WTC11 (cell line): ENCODE measurements around the gene ACP4. TPM values are rescaled to one million over a fixed set of nuclear protein-coding genes. Genes with fewer than 3 reads are reported as not detected.
A peak's percentile ranks its signal among the peaks of the same experiment; 100 is the strongest.

Experiments used
- ATAC-seq: fragments of 200-7000 bp; cut with Tn5 transposase; 2 replicates; pipeline ENCODE4 v1.10.0; 2021; ENCODE audit warnings: mild to moderate bottlenecking, moderate library complexity
- CTCF ChIA-PET: fragments of 300-600 bp; sonication (Branson Sonifier 250); formaldehyde crosslinking; loops from one replicate; lab custom pipeline; 2021; ENCODE audit warnings: antibody characterized with exemption; lab: Charles Lee
- POLR2A ChIA-PET: fragments of 350-600 bp; sonication (Branson Sonifier 250); formaldehyde crosslinking; loops from one replicate; lab custom pipeline; 2021; ENCODE audit warnings: antibody characterized with exemption; lab: Charles Lee
- DNase-seq: peaks from one replicate; pipeline ENCODE4 v3.0.0; 2021; ENCODE audit warnings: low spot score
- H3K27ac Mint-ChIP-seq: 2 replicates; pipeline ENCODE4 v1.8.0; 2021; ENCODE audit warnings: mixed read lengths
- H3K27me3 Mint-ChIP-seq: 2 replicates; pipeline ENCODE4 v1.8.0; 2021; ENCODE audit warnings: low read depth, mild to moderate bottlenecking, moderate library complexity, mixed read lengths
- H3K36me3 Mint-ChIP-seq: 2 replicates; pipeline ENCODE4 v1.8.0; 2021; ENCODE audit warnings: mixed read lengths
- H3K4me1 Mint-ChIP-seq: 2 replicates; pipeline ENCODE4 v1.8.0; 2022; ENCODE audit warnings: mixed read lengths
- H3K4me3 Mint-ChIP-seq: 2 replicates; pipeline ENCODE4 v1.8.0; 2021; ENCODE audit warnings: mild to moderate bottlenecking, moderate library complexity, mixed read lengths
- H3K9me3 Mint-ChIP-seq: 2 replicates; pipeline ENCODE4 v1.8.0; 2021; ENCODE audit warnings: mixed read lengths
- CBFB ChIP-seq: sonication (generic); formaldehyde crosslinking; IDR thresholded peaks from 2 replicates; pipeline ENCODE4 v1.8.1; 2022; ENCODE audit warnings: mild to moderate bottlenecking, low read depth, missing genetic modification reagents
- ESRRA ChIP-seq: sonication (generic); formaldehyde crosslinking; IDR thresholded peaks from 2 replicates; pipeline ENCODE4 v1.8.1; 2022; ENCODE audit warnings: mild to moderate bottlenecking, missing genetic modification reagents, borderline replicate concordance
- FOXK1 ChIP-seq: sonication (generic); formaldehyde crosslinking; IDR thresholded peaks from 2 replicates; pipeline ENCODE4 v1.8.0; 2022; ENCODE audit warnings: mild to moderate bottlenecking, moderate library complexity, missing genetic modification reagents
- MXD4 ChIP-seq: fragments of 250-450 bp; sonication (Bioruptor Pico); IDR thresholded peaks from 2 replicates; pipeline ENCODE4 v1.8.0; 2021; ENCODE audit warnings: mild to moderate bottlenecking, moderate library complexity, borderline replicate concordance
- NFYB ChIP-seq: sonication (generic); formaldehyde crosslinking; conservative IDR thresholded peaks from 2 replicates; pipeline ENCODE4 v1.8.0; 2022; ENCODE audit warnings: low read depth, missing genetic modification reagents
- NR1H2 ChIP-seq: sonication (generic); formaldehyde crosslinking; IDR thresholded peaks from 2 replicates; pipeline ENCODE4 v1.9.0; 2021; ENCODE audit warnings: mild to moderate bottlenecking, moderate library complexity, missing genetic modification reagents
- SMAD4 ChIP-seq: sonication (generic); formaldehyde crosslinking; IDR thresholded peaks from 2 replicates; pipeline ENCODE4 v1.8.0; 2022; ENCODE audit warnings: mild to moderate bottlenecking, missing genetic modification reagents
- SP1 ChIP-seq: sonication (generic); formaldehyde crosslinking; conservative IDR thresholded peaks from 2 replicates; pipeline ENCODE4 v1.8.1; 2022; ENCODE audit warnings: missing genetic modification reagents
- TCF7 ChIP-seq: sonication (generic); formaldehyde crosslinking; IDR thresholded peaks from 2 replicates; pipeline ENCODE4 v1.8.0; 2022; ENCODE audit warnings: mild to moderate bottlenecking, low read depth, missing genetic modification reagents, moderate library complexity
- TEAD1 ChIP-seq: sonication (generic); formaldehyde crosslinking; IDR thresholded peaks from 2 replicates; pipeline ENCODE4 v1.8.0; 2022; ENCODE audit warnings: mild to moderate bottlenecking, missing genetic modification reagents
- ZNF121 ChIP-seq: sonication (generic); formaldehyde crosslinking; IDR thresholded peaks from 2 replicates; pipeline ENCODE4 v1.8.0; 2023; ENCODE audit warnings: missing genetic modification reagents
- ZNF317 ChIP-seq: sonication (generic); formaldehyde crosslinking; IDR thresholded peaks from 2 replicates; pipeline ENCODE4 v1.8.1; 2023; ENCODE audit warnings: low read depth, mild to moderate bottlenecking, moderate library complexity, missing genetic modification reagents, borderline replicate concordance
- ZNF423 ChIP-seq: fragments of 250-450 bp; sonication (Bioruptor Pico); IDR thresholded peaks from 2 replicates; pipeline ENCODE4 v2.1.2; 2022; ENCODE audit warnings: mild to moderate bottlenecking, moderate library complexity
- total RNA-seq: library from RNA; stranded (reverse); gene quantifications from 3 replicates; pipeline ENCODE4 v1.2.3, GENCODE V29; 2021
- TF ChIP-seq, protein P1 (sequence below): sonication (generic); formaldehyde crosslinking; IDR thresholded peaks from 2 replicates; pipeline ENCODE4 v1.8.1; 2022; ENCODE audit warnings: low read depth, mild to moderate bottlenecking, moderate library complexity, missing genetic modification reagents, borderline replicate concordance
- TF ChIP-seq, protein P2 (sequence below): sonication (generic); formaldehyde crosslinking; IDR thresholded peaks from 2 replicates; pipeline ENCODE4 v1.8.1; 2023; ENCODE audit warnings: mild to moderate bottlenecking, missing genetic modification reagents, moderate library complexity
- TF ChIP-seq, protein P3 (sequence below): sonication (generic); formaldehyde crosslinking; IDR thresholded peaks from 2 replicates; pipeline ENCODE4 v1.8.0; 2022; ENCODE audit warnings: mild to moderate bottlenecking, missing genetic modification reagents
- TF ChIP-seq, protein P4 (sequence below): sonication (generic); formaldehyde crosslinking; IDR thresholded peaks from 2 replicates; pipeline ENCODE4 v1.8.0; 2022; ENCODE audit warnings: mild to moderate bottlenecking, missing genetic modification reagents
- TF ChIP-seq, protein P5 (sequence below): sonication (generic); formaldehyde crosslinking; IDR thresholded peaks from 2 replicates; pipeline ENCODE4 v1.8.0; 2022; ENCODE audit warnings: mild to moderate bottlenecking, missing genetic modification reagents
- TF ChIP-seq, protein P6 (sequence below): sonication (generic); formaldehyde crosslinking; IDR thresholded peaks from 2 replicates; pipeline ENCODE4 v1.8.1; 2023; ENCODE audit warnings: mild to moderate bottlenecking, missing genetic modification reagents

ACP4 gene
- total RNA-seq, 1 experiment from 2014 or later: not detected

DNA sequence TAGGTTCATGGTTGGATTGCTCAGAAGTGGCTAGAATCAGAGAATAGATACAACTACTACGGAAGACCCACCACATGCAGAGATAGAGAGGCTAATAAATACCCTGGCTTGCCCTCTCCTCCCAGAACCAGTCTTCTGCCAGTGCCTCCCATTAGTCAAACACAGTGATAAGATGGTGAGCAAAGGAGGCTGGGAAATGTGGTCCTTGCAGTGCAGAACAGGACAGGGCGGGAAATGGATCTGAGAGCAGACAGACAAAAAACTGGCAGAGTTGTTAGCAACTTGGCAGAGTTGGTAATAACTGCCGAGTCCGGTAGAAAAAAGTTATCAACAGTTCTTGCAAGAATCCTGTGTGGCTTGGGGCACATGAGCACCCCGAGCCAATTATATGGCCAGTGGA is 24.7 kb downstream of the ACP4 start (continued):
- TF ChIP-seq, protein P1, sequence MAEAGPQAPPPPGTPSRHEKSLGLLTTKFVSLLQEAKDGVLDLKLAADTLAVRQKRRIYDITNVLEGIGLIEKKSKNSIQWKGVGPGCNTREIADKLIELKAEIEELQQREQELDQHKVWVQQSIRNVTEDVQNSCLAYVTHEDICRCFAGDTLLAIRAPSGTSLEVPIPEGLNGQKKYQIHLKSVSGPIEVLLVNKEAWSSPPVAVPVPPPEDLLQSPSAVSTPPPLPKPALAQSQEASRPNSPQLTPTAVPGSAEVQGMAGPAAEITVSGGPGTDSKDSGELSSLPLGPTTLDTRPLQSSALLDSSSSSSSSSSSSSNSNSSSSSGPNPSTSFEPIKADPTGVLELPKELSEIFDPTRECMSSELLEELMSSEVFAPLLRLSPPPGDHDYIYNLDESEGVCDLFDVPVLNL: no peak

DNA sequence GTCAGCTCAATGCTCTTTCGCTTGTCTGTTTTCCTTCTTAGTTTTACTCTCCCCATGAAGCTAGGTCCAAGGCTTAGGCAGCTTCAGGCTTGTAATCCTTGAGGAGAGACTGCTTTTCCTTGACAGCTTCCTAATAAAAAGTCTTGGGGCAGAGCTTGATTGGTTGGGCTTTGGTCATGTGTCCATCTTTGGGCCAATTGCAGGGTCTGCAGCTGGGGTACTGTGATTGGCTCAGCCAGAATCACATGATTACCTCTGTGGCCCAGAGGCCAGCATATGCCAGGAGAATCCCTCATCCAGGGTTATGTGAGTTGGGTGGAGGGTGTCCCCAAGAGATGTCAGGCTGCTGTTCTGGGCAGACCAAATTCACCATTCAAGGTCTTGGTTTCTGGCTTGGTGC is 25.2 kb downstream of the ACP4 start:
- no peak for DNase-seq
- H3K9me3 Mint-ChIP-seq: peaks cover 23% of the 10 kb centered on the region
- no peaks in the 10 kb centered on the region; the same call in 1 of the 2 replicates for H3K36me3 Mint-ChIP-seq
- no peak overlapping the region for H3K27ac Mint-ChIP-seq
- no peak overlapping the region for H3K4me3 Mint-ChIP-seq
- ChIA-PET CTCF (interaction anchor here (1.1 kb wide), 1 partner anchor 107 kb away, joined by 4 read pairs; no protein-coding TSS in a partner anchor), POLR2A (interaction anchor here (0.6 to 0.9 kb wide), 2 partner anchors 15 to 222 kb away, joined by 3 to 6 read pairs; no protein-coding TSS in a partner anchor)
- no peak for TF ChIP-seq SMAD4 (CRISPR knock-in tag)
- 0 out of 2 replicates have a peak, but pooled peaks have one; percentile 6 for TF ChIP-seq NFYB (CRISPR knock-in tag)
- TF ChIP-seq, protein P2, sequence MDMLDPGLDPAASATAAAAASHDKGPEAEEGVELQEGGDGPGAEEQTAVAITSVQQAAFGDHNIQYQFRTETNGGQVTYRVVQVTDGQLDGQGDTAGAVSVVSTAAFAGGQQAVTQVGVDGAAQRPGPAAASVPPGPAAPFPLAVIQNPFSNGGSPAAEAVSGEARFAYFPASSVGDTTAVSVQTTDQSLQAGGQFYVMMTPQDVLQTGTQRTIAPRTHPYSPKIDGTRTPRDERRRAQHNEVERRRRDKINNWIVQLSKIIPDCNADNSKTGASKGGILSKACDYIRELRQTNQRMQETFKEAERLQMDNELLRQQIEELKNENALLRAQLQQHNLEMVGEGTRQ: peak; percentile 75
- TF ChIP-seq, protein P3, sequence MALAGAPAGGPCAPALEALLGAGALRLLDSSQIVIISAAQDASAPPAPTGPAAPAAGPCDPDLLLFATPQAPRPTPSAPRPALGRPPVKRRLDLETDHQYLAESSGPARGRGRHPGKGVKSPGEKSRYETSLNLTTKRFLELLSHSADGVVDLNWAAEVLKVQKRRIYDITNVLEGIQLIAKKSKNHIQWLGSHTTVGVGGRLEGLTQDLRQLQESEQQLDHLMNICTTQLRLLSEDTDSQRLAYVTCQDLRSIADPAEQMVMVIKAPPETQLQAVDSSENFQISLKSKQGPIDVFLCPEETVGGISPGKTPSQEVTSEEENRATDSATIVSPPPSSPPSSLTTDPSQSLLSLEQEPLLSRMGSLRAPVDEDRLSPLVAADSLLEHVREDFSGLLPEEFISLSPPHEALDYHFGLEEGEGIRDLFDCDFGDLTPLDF (CRISPR knock-in tag): no peak
- TF ChIP-seq ESRRA (CRISPR knock-in tag): no peak
- TF ChIP-seq, protein P4, sequence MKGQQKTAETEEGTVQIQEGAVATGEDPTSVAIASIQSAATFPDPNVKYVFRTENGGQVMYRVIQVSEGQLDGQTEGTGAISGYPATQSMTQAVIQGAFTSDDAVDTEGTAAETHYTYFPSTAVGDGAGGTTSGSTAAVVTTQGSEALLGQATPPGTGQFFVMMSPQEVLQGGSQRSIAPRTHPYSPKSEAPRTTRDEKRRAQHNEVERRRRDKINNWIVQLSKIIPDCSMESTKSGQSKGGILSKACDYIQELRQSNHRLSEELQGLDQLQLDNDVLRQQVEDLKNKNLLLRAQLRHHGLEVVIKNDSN (CRISPR knock-in tag): peak; percentile 51; the same call in 1 of the 2 replicates
- H3K27me3 Mint-ChIP-seq: peaks cover 80% of the 10 kb centered on the region
- peaks cover 27% of the 10 kb centered on the region for H3K4me1 Mint-ChIP-seq
- ATAC-seq: no peak

DNA sequence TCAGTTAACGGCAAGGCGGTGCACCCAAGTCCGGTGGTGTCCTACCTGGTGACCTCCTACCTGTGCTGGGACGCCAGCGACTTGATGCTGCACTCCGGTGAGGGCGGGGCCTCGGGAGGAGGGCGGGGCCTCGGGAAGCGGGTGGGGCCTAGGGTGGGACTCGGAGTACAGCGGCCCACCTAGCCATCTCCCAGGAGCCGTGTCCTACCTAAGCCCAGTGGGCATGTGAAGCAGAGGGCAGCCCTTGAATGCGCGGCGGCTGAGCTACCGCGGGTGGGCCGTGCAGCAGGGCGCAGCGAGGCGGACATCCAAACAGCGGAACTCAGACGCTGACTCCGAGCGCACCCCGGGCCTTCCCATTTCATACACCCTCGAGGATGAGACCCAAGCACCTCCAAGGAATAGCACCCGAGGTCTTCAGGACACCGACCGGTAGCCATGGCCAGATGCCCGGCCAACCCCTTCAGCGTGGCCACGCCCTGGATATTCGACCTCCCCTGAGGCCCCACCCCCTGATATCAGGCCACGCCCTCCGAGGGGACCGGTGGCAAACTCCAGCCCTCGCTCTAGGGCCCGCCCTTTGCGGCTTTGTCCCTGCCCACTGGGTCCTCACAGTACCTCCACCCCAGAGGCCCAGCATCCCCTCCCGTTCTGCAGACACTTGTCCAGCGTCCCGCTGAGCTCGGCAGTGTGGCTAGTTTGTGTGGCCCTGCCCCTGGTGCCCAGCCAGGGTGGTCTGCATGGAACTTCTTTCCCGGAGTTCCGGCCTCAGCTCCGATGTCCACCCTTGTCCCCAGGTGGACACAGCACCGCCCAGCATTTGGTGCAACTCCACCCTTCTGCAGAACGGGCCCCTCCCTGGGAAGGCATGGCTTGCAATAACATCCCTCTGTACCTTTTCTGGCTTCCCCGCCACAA is 28.0 kb downstream of the ACP4 start:
- Mint-ChIP-seq H3K4me1 (peaks cover 37% of the 10 kb centered on the region), H3K4me3 (peak overlapping the region; percentile 77), H3K27me3 (peaks cover 86% of the 10 kb centered on the region), H3K9me3 (peaks cover 14% of the 10 kb centered on the region), H3K36me3 (no peaks in the 10 kb centered on the region; the same call in 1 of the 2 replicates), H3K27ac (no peak overlapping the region)
- ATAC-seq: peak; percentile 90
- POLR2A ChIA-PET: no interaction called here
- CTCF ChIA-PET: interaction anchor here (0.9 to 1.4 kb wide), 3 partner anchors 13 to 276 kb away, joined by 3 read pairs; no protein-coding TSS in a partner anchor
- no peak for TF ChIP-seq CBFB (CRISPR knock-in tag)
- TF ChIP-seq SP1 (CRISPR knock-in tag): peak; percentile 67
- TF ChIP-seq, protein P5, sequence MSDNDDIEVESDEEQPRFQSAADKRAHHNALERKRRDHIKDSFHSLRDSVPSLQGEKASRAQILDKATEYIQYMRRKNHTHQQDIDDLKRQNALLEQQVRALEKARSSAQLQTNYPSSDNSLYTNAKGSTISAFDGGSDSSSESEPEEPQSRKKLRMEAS (CRISPR knock-in tag): peak; percentile 44; the same call in 1 of the 2 replicates
- TF ChIP-seq TEAD1 (CRISPR knock-in tag): no peak
- DNase-seq: peak; percentile 97

DNA sequence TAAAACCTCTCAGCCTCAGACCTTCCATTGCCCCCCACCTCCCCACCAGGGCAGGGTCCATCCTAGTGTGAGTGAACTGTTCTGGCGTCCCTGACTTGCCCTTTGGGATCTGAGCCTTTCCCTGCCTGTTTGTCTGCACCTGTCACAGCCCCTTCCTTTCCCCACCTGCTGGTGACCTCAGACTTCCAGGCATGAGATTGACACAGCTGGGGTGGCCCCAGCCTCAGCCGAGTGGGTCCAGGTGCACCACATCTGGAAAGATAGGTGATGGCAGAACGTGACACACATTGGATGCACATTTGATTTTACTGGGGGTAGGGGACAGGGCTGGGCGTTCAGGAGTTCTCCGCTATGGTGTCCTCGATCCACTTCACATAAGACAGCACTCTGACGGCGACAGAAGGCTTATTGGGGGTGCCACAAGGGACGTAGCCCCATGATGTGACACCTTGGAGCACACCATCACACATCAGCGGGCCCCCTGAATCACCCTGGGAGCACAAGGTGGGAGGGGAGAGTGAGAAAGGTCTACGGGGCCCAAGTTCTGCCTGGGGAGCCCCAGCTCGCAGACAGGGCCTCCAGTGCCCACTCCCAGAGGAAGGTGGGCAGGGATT is 28.8 kb downstream of the ACP4 start:
- H3K36me3 Mint-ChIP-seq: no peaks in the 10 kb centered on the region; the same call in 1 of the 2 replicates
- H3K9me3 Mint-ChIP-seq: peaks cover 14% of the 10 kb centered on the region
- H3K4me3 Mint-ChIP-seq: peak overlapping the region; percentile 77
- no peak overlapping the region for H3K27ac Mint-ChIP-seq
- peaks cover 37% of the 10 kb centered on the region for H3K4me1 Mint-ChIP-seq
- POLR2A ChIA-PET: no interaction called here
- CTCF ChIA-PET: interaction anchor here (0.6 to 1.4 kb wide), 4 partner anchors 13 to 275 kb away, joined by 3 to 4 read pairs (median 3); no protein-coding TSS in a partner anchor
- no peak for DNase-seq
- ATAC-seq: no peak
- peaks cover 89% of the 10 kb centered on the region for H3K27me3 Mint-ChIP-seq
- TF ChIP-seq ZNF423 (CRISPR knock-in tag) (no peak), ZNF317 (CRISPR knock-in tag) (no peak), TCF7 (no peak), MXD4 (CRISPR knock-in tag) (no peak), FOXK1 (CRISPR knock-in tag) (no peak), CBFB (CRISPR knock-in tag) (no peak), NR1H2 (CRISPR knock-in tag) (no peak), ZNF121 (CRISPR knock-in tag) (no peak)
- TF ChIP-seq, protein P3 (CRISPR knock-in tag): no peak
- TF ChIP-seq, protein P6, sequence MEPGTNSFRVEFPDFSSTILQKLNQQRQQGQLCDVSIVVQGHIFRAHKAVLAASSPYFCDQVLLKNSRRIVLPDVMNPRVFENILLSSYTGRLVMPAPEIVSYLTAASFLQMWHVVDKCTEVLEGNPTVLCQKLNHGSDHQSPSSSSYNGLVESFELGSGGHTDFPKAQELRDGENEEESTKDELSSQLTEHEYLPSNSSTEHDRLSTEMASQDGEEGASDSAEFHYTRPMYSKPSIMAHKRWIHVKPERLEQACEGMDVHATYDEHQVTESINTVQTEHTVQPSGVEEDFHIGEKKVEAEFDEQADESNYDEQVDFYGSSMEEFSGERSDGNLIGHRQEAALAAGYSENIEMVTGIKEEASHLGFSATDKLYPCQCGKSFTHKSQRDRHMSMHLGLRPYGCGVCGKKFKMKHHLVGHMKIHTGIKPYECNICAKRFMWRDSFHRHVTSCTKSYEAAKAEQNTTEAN (CRISPR knock-in tag): no peak
